Measurements from ENCODE around the gene SND1. TPM values are rescaled to one million over a fixed set of nuclear protein-coding genes. Genes with fewer than 3 reads are reported as not detected.

Gene SND1
- total RNA-seq, 3 donors from 2014 or later, result 83.5 to 131 (median 120) TPM

DNA sequence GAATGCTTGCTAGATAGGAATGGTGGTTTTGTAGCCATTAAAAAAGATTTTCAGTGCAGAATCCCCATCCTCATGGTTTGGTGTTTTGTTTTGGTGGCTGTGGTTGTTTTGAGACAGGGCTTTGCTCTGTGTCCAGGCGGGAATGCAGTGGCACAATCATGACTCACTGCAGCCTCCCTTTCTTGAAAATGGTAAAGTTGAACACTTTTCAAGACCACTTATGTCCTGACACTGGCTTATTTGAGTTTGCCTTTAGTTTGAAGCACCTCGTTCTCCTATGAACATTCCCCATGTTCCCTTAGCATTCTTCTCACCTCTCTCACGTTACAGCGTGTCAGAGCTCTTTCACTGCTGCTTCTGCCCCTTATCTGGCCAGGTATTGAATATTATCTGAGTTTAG is 239.2 kb downstream of the SND1 start:
- no peak for DNase-seq (ENCODE audit: low spot score in 2 of 2)
- Histone ChIP-seq H3K36me3 (no peaks in the 10 kb centered on the region), H3K27ac (no peak overlapping the region), H3K9me3 (no peaks in the 10 kb centered on the region), H3K27me3 (no peaks in the 10 kb centered on the region), H3K4me1 (no peaks in the 10 kb centered on the region), H3K4me3 (no peak overlapping the region)
- TF ChIP-seq CTCF (IDR thresholded peaks at IDR 0.05) (no peak), POLR2A (IDR thresholded peaks at IDR 0.05) (no peak), POLR2AphosphoS5 (IDR thresholded peaks at IDR 0.05) (no peak)
- intact Hi-C loops (cut with DNase I; ENCODE audit: low total_unique reads), result no loop called here

GRCh38 chr7:127891854-127892438 is 240.0 kb downstream of the SND1 start:
- H3K36me3 ChIP-seq, result no peaks in the 10 kb centered on the region
- no peak overlapping the region for H3K4me3 ChIP-seq
- no peak for TF ChIP-seq POLR2AphosphoS5 (IDR thresholded peaks at IDR 0.05)
- TF ChIP-seq POLR2A (IDR thresholded peaks at IDR 0.05), result no peak
- TF ChIP-seq CTCF (IDR thresholded peaks at IDR 0.05), result no peak
- H3K27ac ChIP-seq, result no peak overlapping the region
- intact Hi-C loops (cut with DNase I; ENCODE audit: low total_unique reads), result no loop called here
- DNase-seq (ENCODE audit: low spot score in 2 of 2), result no peak
- no peaks in the 10 kb centered on the region for H3K4me1 ChIP-seq
- H3K27me3 ChIP-seq, result no peaks in the 10 kb centered on the region
- no peaks in the 10 kb centered on the region for H3K9me3 ChIP-seq

- Histone ChIP-seq H3K9me3 (no peaks in the 10 kb centered on the region), H3K36me3 (no peaks in the 10 kb centered on the region), H3K27me3 (no peaks in the 10 kb centered on the region), H3K4me3 (no peak overlapping the region), H3K4me1 (no peaks in the 10 kb centered on the region), H3K27ac (no peak overlapping the region)
- DNase-seq (ENCODE audit: low spot score in 2 of 2), result no peak
- TF ChIP-seq POLR2AphosphoS5 (IDR thresholded peaks at IDR 0.05) (no peak), CTCF (IDR thresholded peaks at IDR 0.05) (no peak)
- intact Hi-C loops (cut with DNase I; ENCODE audit: low total_unique reads), result no loop called here
These were observed 240.7 kb downstream of the SND1 start for GRCh38 chr7:127892488-127893314.

DNA sequence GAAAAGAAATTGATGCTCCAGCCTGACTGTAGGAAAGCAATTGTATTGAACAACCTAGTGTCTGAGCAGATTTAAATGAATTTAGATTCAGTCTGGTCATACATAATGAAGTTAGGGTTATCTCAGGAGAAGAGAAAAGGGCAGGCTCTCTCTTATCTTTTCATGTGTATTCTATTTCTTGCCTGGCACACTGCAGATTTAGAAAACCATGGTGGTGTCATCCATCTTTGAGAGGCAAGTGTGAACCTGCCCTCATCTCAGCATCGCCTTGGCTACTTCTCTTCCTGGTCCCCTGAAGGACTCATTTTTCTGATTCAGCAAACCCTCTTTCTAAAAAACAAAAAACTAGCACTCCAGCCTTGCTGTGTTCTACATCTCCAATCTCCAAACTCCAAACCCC is 241.6 kb downstream of the SND1 start:
- Histone ChIP-seq H3K36me3 (no peaks in the 10 kb centered on the region), H3K27ac (no peak overlapping the region), H3K4me3 (no peak overlapping the region), H3K4me1 (no peaks in the 10 kb centered on the region), H3K27me3 (no peaks in the 10 kb centered on the region), H3K9me3 (no peaks in the 10 kb centered on the region)
- DNase-seq (ENCODE audit: low spot score in 2 of 2), result no peak
- intact Hi-C loops (cut with DNase I; ENCODE audit: low total_unique reads), result no loop called here
- no peak for TF ChIP-seq POLR2AphosphoS5 (IDR thresholded peaks at IDR 0.05)
- no peak for TF ChIP-seq POLR2A (IDR thresholded peaks at IDR 0.05)

DNA sequence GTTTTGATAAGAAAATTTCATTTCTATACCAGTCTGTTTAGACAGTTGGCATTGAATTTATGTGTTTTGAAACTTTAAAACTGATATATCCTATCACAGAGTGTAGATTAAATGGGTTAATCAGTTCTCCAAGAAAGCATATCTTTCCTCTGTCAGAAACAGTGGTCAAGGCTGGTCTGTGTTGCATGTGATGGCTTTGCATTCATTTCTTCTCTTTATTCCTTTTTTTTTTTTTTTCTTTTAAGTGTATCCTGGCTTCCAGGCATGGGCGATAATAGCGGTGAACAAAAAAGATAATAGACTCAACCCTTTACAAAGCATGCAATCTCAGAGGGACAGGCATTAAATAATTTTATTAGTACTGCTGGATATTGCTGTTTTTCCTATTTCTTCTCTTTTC is 242.6 kb downstream of the SND1 start:
- Histone ChIP-seq H3K4me1 (no peaks in the 10 kb centered on the region), H3K27ac (no peak overlapping the region), H3K27me3 (no peaks in the 10 kb centered on the region), H3K36me3 (no peaks in the 10 kb centered on the region), H3K4me3 (no peak overlapping the region), H3K9me3 (no peaks in the 10 kb centered on the region)
- intact Hi-C loops (cut with DNase I; ENCODE audit: low total_unique reads), result no loop called here
- DNase-seq (ENCODE audit: low spot score in 2 of 2), result no peak
- TF ChIP-seq CTCF (IDR thresholded peaks at IDR 0.05), result no peak
- no peak for TF ChIP-seq POLR2A (IDR thresholded peaks at IDR 0.05)
- TF ChIP-seq POLR2AphosphoS5 (IDR thresholded peaks at IDR 0.05), result no peak

Measured in breast epithelium (tissue), 4 donors.